Activated CD8-positive, alpha-beta memory T cell treated with anti-CD3 and anti-CD28 coated beads, Interleukin-2, amount 50 U/mL, for 1 hour (primary cell): ENCODE data around the gene MCF2L.
"Not testable (repeated sequence)": the region's sequence is repeated elsewhere in the genome, so short reads cannot be mapped to it uniquely, and the experiment has no call there.

ENCODE experiments used
- DNase-seq: peaks from one replicate; pipeline ENCODE4 v3.0.0-alpha.2; 2020; ENCODE audit errors: extremely low read depth

The MCF2L gene, protein sequence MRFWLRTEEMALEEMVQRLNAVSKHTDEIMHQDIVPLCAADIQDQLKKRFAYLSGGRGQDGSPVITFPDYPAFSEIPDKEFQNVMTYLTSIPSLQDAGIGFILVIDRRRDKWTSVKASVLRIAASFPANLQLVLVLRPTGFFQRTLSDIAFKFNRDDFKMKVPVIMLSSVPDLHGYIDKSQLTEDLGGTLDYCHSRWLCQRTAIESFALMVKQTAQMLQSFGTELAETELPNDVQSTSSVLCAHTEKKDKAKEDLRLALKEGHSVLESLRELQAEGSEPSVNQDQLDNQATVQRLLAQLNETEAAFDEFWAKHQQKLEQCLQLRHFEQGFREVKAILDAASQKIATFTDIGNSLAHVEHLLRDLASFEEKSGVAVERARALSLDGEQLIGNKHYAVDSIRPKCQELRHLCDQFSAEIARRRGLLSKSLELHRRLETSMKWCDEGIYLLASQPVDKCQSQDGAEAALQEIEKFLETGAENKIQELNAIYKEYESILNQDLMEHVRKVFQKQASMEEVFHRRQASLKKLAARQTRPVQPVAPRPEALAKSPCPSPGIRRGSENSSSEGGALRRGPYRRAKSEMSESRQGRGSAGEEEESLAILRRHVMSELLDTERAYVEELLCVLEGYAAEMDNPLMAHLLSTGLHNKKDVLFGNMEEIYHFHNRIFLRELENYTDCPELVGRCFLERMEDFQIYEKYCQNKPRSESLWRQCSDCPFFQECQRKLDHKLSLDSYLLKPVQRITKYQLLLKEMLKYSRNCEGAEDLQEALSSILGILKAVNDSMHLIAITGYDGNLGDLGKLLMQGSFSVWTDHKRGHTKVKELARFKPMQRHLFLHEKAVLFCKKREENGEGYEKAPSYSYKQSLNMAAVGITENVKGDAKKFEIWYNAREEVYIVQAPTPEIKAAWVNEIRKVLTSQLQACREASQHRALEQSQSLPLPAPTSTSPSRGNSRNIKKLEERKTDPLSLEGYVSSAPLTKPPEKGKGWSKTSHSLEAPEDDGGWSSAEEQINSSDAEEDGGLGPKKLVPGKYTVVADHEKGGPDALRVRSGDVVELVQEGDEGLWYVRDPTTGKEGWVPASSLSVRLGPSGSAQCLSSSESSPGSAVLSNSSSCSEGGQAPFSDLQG

DNA sequence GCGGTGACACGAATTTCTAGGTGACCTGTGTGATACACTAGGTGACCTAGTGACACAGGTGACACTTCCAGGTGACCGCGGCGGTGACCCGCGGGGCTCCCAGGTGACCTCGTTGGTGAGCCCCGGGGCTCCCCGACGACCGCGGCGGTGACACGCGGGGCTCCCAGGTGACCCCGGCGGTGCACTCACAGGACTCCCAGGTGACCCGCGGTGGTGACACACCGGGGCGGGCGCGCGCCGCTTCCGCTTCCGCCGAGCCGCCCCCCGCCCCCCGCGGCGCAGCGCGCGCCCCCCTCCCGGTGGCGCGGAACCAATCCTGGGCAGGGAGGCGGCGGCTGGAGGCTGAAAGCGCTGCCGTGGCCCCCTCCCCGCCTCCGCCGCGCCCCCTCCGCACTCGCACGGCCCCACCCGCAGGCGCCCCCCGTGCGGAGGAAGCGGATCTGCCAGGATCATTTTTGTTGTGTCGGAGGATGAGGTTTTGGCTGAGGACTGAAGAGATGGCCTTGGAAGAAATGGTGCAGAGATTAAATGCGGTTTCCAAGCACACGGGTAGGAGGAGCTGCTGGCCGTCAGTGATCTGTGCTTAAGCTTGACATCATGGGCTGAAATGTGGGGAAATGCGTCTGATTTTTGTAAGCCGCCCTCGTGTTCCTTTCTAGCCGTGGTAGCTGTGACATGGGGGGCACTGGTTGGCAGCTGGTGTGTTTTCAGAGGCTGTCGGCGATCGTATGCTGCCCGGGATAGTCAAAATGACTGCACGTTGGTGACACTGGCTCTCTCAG lies at the start of gene MCF2L:
Gene MCF2L, plus strand, starts transcription at position 305 of the 782 bp plus-strand sequence. Its CDS starts 166 bp downstream, at position 471.
- peak; percentile 12 for DNase-seq

DNA sequence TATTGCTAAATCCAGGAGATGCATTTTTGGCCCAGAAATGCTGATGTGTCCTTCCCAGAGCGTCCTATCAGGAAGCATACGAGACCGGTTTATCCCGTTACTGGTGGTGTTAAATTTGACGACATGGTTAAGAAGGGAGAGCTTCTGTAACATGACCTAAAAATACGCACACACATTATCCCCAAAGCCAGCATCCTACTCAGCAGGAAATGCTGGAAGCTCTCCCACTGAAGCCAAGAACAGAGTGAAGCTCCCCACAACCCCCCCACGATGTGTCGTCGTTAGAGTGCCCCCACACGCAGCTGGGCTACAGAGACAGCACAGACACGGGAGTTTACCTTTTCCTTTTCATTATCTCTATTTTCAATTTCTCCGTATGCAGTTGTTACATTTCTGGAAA lies 45.1 kb upstream of the MCF2L start:
- DNase-seq = no peak

DNA sequence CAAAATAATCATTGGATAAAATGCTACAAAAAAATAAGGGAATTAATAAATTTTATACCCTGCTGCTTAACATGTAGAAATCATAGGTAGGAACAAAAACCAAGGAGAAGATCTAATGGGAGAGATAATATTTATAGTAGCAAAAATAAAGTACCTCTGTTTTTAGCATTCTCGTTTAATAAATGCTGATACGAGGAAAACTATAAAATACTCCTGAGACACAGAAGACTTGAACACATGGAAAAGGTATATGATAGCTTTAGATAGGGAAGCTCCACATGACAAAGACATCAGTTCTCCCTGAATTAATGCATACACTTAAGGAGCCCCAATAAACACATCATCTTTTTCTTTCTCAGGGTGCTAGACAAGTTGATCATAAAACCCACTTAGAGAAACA lies 44.6 kb upstream of the MCF2L start:
- DNase-seq = no peak

DNA sequence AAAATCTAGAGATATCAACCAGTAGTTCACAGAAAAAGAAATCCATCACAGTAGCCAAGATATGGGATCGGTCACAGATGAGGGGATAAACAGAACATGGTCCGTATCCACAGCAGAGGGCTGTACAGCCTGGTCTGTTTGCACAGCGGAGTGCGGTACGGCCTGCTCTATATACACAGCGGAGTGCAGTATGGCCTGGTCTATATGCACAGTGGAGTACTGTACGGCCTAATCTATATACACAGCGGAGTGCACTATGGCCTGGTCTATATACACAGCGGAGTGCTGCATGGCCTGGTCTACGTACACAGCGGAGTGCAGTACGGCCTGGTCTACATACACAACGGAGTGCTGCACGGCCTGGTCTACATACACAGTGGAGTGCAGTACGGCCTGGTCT lies 43.0 kb upstream of the MCF2L start:
- no peak for DNase-seq

DNA sequence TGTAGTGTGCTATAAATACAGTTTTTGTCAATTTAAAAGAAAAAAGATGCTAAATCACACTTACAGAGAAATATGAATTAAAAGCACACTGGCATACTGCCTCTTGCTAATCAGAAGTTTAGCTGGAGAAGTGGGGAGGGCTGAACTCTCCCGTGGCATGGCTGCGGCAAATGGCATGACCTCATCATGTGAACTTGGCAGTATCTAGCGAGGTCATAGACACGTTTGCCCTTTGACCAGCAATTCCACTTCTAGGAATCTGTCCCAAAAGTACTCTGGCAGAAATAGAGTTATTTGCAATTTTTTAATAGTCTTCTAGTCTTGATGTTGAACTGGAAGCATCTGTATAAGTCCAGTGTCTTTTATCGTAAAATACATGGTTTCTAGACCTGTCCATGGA lies 42.0 kb upstream of the MCF2L start:
- DNase-seq = no peak

DNA sequence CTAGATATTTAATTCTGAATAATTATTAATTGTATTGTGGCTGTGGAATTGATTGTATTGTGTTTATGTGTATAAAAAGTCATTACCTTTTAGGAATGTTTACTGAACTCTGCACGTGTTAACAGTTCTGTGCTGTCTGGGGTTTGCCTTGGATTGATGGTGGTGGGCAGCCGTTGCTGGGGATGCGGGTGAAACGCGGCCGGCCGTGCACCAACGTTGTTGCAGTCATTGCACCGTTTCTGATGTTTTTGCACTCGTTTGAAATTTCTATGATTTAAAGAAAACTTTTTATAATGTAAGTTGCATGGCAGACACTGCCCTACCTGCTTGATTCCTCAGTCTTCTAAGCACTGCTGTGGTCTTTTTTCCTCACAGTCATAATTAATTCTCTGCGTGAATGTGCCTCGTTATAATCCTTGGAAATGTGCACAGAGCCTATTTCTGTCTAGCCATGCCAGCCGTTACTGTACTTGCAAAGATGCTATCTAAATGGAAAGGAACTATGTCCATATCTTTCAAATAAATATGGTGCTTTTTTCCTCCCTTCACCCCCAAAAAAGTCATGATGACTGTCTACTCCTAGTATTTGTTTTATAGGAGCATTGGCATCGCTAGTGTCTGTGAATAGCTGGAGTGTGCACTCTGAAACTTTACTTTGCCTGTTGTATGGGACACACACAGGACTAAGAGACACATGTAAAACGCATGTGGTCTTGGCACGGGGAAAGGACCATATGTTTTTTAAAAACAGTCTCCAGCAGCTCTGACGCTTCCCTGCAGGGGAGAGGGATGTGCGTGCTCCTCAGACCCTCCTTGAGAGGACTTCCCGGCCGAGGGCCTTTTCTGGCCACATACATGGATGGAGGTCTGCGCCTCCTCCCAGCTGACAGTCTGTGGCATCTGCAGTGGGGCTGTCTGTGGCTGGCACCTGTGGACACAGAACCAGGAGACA lies 40.7 kb upstream of the MCF2L start:
- no peak for DNase-seq

DNA sequence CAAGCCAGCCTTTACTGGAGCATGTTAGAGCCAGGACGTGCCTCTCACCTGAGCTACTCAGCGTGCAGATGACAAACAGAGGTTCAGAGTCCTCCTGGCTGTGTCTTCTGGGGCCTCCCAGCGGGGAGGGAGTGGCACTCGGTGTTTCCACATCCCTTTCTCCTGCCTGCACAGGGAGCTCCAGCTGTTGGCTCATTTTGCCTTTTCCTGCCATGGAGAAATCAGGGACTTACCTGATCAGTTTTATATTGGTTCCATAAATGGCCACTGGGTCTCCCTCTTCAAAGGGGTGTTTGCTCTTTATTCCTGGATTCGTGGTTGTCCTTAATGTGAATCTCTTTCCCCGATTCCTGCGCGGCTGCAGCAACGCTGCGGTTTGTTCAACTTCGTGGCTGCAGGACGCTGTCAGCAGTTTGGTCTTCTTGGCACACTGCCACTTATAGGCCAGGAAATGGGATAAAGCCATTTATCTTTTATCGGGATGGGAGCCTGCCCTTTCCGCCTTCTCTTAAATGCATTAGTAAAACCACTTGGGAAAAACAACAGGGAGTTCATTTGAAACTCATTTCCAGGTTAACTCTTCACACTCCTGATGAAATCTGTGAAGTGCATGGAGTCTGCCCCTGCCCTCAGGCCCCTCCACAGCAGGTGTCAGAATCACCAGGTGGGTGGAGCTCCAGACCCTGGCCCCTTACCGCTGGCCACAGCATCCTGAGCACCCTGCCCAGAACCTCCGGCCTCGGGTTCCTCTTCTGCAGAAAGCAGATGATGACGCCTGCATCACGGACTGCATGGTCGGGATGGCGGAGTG lies 39.8 kb upstream of the MCF2L start:
- no peak for DNase-seq

DNA sequence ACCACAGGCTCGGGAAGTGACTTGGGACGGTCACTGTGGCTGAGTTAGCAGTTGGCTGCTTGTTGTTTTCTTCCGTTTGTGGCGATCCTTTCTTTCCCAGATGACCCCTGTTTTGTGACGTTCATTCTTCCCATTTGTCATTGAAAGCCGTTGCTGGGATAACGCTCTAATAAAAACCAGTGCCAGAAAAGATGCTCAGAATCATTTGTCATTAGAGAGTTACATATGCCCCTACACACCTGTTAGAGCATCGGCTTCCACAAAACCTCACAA lies 39.3 kb upstream of the MCF2L start:
- DNase-seq = no peak

DNA sequence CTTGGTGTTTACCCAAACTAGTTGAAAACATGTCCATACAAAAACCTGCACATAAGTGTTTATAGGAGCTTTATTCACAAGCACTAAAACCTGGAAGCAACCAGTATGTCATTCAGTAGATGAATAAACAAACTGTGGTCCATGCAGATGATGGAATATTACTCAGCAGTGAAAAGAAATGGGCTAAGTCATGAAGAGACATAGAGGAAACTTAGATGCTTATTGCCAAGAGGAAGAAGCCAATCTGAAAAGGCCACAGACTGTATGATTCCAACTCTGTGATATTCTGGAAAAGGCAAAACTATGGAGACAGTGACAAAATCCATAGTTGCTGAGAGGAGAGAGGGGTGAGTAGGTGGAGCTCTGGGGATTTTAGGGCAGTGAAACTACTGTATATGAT lies 38.8 kb upstream of the MCF2L start:
- DNase-seq = no peak

DNA sequence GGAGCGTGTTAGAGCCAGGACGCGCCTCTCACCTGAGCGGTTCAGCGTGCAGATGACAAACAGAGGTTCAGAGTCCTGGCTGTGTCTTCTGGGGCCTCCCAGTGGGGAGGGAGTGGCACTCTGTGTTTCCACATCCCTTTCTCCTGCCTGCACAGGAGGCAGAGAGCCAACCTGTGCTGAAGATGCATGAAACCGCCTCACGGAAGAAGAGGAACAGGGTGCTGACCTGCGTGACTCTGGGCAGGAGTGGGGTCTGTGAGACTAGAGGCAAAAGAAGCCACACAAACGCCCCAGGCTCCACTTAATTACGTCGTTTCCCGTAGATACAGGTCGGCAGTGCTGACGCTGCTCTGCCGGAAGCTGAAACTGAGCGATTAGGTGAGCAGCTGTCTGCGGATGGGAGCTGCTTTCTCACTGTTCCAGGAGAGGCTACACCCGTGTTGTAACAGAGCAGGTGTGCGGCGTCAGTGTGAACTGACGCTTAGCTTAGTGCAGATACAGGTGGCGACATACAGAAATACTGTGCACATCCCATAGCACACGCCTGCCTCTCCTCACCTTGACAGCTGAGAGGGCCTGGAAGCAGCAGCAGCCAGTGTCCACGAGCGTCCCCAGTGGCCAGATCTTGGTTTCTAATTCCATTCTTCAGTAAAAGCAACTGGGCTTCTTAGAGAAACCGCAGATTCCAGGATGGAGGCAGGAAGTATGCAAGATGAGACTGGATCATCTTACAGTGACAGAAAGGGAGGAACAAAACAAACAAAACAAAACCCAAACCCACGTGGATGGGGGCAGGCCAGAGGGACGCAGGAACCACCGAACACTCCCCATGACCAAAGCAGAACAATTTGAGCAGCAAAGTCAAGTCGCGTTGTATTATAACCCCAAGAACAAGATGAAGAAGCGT lies 37.7 kb upstream of the MCF2L start:
- no peak for DNase-seq

DNA sequence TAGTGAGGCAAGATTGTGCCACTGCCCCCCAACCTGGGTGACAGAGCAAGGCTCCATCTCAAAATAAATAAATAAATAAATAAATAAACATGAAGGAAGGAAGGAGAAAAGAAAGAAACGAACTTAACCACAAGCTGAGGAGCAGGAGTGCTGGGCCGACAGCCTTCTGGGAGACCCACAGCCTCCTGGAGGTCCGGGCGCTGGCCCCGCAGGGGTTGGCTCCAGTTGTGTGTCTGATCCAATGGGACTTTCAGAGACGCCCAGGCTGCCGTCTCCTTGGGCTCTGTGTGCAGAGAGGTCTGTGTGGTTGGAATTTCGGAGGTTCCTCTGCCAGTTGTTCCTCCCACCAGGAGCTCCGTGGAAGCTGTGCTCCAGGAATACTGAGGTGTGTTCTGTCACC lies 36.0 kb upstream of the MCF2L start:
- no peak for DNase-seq

DNA sequence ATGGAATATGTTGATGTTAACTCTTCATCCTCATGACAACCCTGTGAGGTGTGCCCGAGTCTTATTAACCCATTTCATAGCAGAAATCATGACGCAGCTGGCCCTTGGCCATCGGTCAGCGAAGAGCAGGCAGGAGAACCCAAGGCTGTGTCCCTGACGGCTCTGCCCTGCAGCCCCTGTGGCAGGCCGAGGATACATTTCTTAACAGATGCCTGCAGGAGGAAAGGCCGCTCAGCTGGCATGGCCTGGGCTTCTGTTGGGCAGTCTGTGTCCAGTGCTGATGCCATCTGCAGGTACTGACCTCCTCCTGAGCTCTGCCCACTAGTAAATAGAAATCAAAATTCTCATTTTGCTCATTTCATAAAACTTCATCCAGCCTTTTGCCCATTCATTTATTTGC lies 35.4 kb upstream of the MCF2L start:
- no peak for DNase-seq

DNA sequence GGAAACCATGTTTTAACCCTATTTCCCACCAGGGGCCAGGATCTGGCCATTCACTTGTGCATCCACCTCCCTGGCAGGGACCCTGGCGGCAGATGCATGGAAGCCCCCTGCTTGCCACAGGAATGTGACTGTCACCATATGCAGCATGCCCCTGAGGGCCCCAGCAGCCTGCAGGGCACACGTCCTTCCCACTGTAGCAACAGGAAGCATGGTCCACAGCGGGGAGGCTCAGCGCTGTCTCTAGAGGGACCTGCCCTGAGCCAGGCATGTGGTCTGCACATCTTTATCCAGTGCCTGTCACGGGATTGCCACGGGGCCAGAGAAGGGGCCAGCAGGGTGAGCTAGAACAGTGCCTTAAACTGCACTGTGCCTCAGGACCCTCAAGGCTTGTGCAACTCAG lies 34.9 kb upstream of the MCF2L start:
- no peak for DNase-seq

DNA sequence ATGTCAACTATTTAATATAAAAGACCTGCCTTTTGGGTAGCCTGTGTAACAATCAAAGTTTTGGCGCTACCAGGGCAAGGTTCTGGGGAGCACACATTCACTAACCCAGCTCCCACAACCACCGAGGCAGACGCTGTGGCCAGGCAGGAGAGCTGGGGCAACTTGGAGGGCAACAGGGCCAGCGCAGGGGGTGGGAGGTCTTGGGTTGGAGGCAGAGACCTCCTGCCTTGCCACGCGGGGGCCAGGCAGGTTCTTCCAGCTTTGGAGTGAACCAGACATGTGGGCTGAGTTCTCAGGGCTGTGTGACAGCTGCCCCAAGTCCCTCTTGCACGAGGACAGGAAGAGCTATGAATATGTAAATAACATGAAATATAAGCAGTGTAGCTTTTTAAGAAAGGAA lies 30.3 kb upstream of the MCF2L start:
- DNase-seq = no peak

DNA sequence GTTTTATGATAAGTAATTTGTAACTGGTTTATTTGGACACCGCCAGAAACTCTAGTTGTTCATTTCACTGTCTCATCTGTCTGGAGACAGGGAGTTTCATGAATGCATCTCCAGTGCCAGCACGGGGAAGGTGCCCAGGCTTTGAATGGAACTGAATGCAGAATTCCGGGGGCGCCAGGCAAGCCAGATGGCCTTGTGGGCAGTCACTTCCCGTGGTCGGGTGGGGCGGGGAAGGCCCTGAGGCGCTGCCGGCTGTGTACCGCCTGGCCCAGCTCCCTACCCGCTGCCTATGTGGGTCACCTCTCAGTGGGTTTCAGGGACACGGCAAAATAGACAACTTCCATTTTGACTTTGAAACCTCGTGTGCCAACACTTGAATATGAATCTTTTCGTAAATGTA lies 28.8 kb upstream of the MCF2L start:
- DNase-seq = no peak

DNA sequence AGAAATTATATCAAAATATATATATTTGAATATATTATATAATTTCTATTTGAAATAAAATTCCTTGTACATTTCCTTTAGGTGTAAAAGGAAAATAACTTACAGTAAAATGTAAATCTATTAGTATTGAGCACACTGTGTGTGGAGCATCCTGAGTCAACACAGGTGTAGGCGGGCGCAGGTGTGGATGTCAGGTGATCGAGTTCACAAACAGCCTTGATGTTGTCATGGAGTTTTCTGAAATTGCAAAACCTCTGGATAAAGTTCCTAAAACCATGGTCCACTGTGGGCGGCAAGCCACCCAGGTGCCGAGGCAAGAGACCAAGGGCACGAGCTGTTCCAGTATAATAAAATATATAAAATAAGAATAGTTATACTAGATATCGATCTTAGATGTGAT lies 27.7 kb upstream of the MCF2L start:
- no peak for DNase-seq

DNA sequence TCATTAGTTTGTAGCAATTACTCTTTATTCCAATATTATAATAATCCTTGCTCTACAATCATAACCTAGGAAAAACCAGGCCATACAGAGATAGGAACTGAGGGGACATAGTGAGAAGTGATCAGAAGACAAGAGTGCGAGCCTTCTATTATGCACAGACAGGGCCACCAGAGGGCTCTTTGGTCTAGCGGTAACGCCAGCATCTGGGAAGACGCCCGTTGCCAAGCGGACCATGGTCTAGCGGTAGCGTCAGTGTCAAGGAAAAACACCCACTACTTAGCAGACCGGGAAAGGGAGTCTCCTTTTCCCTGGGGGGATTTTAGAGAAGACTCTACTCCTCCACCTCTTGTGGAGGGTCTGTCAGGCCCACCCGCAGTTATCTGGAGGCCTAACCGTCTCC lies 27.2 kb upstream of the MCF2L start:
- not testable (repeated sequence) for DNase-seq

DNA sequence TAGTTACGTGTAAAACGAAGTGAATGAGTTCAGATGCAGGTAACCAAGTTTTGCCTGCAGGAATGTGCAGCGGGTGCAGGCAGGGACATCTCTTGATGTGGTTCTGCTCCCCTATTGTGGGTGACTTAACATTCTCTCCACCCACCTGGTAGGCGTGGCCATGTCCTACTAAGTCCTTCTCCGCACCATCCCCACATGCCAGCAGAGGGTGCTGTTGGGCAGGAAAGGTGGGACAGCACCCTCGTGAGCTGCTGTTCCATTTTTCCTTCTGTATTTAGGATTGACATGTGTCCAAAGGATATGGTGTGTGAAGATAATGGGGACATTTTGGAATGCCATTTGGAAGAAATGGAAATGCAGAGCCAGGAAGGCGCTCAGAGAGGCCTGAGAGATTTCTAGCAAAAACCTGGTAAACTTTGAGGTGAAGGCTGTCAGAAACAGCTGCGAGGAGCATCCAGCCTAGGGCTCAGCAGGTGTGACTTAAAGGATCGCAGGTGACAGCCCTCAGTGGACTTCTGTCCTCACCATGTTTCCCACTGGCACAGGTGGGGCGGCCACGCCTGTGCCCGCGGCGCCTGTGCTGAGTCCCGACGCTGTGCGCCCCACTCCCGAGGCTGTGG lies 26.2 kb upstream of the MCF2L start:
- DNase-seq = peak; percentile 85
